GOT3 (cell line): Measurements from ENCODE around the gene MCUR1.
A peak's percentile ranks its signal among the peaks of the same experiment; 100 is the strongest.
"Not testable (repeated sequence)": the region's sequence is repeated elsewhere in the genome, so short reads cannot be mapped to it uniquely, and the experiment has no call there.

Experiments
- DNase-seq: peaks from one replicate; lab custom pipeline; 2025; ENCODE audit warnings: mixed read lengths; lab: John Stamatoyannopoulos, UW

The MCUR1 gene, protein sequence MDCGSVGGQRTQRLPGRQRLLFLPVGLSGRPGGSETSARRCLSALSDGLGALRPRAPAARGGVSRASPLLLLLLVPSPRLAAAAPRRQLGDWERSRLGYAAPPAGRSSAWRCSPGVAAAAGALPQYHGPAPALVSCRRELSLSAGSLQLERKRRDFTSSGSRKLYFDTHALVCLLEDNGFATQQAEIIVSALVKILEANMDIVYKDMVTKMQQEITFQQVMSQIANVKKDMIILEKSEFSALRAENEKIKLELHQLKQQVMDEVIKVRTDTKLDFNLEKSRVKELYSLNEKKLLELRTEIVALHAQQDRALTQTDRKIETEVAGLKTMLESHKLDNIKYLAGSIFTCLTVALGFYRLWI

DNA sequence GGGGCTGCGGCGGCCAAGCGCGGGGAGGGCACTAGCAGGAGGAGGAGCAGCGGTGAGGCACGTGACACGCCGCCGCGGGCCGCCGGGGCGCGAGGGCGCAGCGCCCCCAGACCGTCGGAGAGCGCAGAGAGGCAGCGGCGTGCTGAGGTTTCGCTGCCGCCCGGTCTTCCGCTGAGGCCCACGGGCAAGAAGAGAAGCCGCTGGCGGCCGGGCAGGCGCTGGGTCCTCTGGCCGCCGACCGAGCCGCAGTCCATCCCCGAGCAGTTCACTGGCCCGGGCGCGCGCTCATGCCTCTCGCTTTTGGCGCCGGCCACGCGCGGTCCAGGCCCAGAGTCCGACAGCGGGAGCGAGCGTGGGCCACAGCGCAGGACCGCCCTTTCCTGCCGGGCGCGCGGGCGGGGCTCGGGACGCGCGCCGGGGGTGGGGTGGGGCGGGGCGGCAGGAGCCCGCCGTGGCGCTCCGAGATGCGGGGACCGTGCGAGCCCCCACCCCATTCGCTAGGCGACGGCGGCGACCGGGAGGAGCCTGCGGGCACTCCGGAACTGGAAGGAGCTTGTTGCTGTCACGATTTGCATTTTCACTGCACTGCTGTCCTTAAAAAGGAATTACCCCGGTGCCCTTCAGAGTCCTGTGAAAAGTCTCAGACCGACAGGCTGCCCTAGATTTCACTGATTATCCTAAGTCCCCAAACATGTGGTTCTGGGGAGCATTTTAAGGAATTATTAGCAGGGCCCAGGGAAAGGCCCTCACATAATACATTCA is at the start of gene MCUR1:
MCUR1 (minus strand) TSS at position 382 of the 762 bp plus-strand sequence; CDS start at position 254, 128 bp downstream.
- peak; percentile 64 for DNase-seq

- DNase-seq: no peak
Observed at GRCh38 chr6:13863699-13864155, 49.4 kb upstream of the MCUR1 start.

- DNase-seq: not testable (repeated sequence)
Observed at GRCh38 chr6:13860556-13861185, 46.3 kb upstream of the MCUR1 start.

GRCh38 chr6:13859871-13860555 is 45.7 kb upstream of the MCUR1 start:
- no peak for DNase-seq

- no peak for DNase-seq
Observed at GRCh38 chr6:13854716-13855250, 40.4 kb upstream of the MCUR1 start.

- no peak for DNase-seq
Observed at GRCh38 chr6:13853871-13854270, 39.5 kb upstream of the MCUR1 start.

- no peak for DNase-seq
Observed at GRCh38 chr6:13851803-13852202, 37.4 kb upstream of the MCUR1 start.

DNA sequence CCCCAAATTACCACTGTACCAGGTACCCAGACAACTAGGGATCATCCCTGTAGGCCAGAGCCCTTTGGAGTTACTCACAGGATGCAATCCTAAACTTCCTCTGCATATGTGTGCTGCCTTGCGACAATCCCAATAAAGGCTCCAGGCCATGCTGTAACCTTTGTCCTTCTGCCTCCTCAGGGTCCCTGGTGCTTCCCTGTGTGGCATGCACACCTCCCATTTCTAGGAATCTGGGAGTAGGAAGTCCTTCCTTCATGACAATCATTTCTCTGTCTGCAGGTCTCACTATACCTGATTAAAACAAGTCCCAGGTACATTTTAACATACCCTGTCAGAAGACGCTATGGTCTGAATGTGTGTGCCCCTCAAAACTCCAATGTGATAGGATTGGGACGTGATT is 37.0 kb upstream of the MCUR1 start:
- DNase-seq: no peak

DNA sequence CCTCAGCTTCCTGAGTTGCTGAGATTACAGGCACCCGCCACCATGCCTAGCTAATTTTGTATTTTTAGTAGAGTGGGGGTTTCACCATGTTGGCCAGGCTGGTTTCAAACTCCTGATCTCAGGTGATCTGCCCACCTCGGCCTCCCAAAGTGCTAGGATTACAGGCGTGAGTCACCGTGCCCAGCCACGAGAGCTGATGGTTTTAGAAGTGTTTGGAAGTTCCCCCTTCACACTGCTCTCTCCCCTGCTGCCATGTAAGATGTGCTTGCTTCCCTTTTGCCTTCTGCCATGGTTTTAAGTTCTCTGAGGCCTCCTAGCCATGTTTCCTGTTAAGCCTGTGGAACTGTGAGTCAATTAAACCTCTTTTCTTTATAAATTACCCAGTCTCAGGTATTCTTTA is 36.3 kb upstream of the MCUR1 start:
- not testable (repeated sequence) for DNase-seq

GRCh38 chr6:13848522-13849150 is 34.3 kb upstream of the MCUR1 start:
- DNase-seq: no peak

DNA sequence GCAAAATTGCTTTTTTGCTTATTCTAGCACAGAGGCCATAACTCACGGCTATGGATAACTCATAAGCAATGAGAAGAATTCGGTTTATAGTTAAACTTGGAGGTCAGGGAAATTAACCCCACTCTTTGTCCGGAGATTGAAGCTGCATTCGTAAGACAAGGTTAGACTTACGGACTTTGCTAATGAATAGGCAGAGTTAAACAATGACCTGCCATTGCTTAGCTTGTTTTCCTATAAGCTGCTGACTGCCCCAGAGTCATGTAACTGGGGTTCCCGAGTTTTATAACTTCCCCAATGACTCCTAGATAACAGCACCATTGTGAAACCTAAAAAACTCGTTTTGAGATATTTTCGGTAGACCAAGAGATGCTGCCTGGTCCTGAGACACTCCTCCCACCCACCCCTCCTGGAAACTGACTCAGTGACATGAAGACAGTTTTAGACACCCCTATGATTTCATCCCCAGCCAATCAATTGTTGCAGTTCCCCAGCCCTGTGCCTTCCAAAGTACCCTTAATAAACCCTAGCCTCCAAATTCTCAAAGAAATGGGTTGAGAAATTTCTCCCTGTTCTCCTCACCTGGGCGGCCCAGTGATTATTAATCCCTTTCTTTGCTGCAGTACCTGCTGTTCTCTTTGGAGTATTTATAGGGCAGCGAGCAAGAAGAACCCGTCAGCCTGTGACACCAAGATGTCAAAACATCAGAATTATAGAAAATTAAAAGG is 33.1 kb upstream of the MCUR1 start:
- no peak for DNase-seq

DNA sequence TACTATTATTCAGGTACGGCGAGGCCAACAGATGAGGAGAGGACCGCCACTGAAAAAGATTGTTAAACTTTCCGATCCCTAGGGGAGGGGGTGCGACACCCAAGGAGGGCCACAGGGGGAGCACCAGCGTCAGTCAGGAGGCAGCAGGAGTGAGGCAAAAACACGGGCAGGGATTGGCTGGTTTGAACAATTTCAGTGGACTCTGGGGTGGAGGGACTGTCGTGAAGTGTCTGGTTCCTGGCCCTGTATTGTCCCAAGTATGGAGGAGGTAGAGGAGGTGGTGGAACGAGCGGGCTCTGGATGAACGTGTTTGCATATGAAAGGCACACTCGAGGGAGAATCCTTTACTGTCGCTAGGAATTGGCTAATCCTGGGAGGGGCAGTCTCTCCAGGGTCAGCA is 32.5 kb upstream of the MCUR1 start:
- no peak for DNase-seq

GRCh38 chr6:13841936-13842335 is 27.6 kb upstream of the MCUR1 start:
- DNase-seq: no peak

GRCh38 chr6:13838616-13839015 is 24.3 kb upstream of the MCUR1 start:
- no peak for DNase-seq

- no peak for DNase-seq
Observed at GRCh38 chr6:13836170-13836569, 21.8 kb upstream of the MCUR1 start.

GRCh38 chr6:13834790-13835189 is 20.4 kb upstream of the MCUR1 start:
- no peak for DNase-seq

DNA sequence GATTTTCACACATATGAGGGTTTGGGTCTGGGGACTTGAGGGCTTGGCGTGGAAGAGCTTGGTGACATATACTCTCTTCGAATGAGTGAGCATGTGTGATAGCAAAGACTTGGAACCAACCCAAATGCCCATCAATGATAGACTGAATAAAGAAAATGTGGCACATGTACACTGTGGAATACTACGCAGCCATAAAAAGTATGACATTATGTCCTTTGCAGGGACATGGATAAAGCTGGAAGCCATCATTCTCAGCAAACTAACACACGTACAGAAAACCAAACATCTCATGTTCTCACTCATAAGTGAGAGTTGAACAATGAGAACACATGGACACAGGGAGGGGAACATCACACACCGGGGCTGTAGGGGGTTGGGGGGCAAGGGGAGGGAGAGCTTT is 19.7 kb upstream of the MCUR1 start:
- not testable (repeated sequence) for DNase-seq

GRCh38 chr6:13832778-13833177 is 18.4 kb upstream of the MCUR1 start:
- no peak for DNase-seq

GRCh38 chr6:13831615-13832014 is 17.3 kb upstream of the MCUR1 start:
- DNase-seq: no peak

- no peak for DNase-seq
Observed at GRCh38 chr6:13830803-13831202, 16.4 kb upstream of the MCUR1 start.

GRCh38 chr6:13829419-13829818 is 15.1 kb upstream of the MCUR1 start:
- DNase-seq: not testable (repeated sequence)
